Measurements from ENCODE around the gene AEBP1. TPM values are rescaled to one million over a fixed set of nuclear protein-coding genes. Genes with fewer than 3 reads are reported as not detected.

AEBP1 gene
- total and polyA plus RNA-seq, 2 of the 4 experiments (the other 2 are of a cell fraction) = 1.1 to 5.7 TPM

DNA sequence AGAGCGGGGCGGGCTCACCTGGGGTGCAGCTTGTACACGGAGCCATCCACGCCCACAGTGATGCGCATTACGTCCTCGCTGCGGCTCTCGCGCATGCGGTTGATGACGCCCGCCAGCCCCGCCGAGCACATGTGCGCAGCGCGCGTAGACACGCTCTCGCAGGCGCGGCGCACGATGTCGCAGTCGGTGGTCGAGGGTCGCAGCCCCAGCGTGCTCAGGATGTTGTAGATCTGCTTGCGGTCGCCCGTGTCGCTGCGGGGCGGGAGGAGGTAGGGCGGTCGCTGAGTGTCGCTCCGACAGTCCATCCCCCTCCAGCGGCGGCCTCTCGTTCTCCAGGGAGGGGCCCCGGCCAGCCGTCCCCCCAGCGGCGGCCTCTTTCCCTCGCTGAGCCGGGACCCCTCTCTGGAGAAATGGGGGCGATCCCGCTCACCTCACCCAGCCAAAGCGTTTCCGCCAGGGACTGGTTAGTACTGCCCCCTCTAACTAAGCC, 41.4 kb downstream of the AEBP1 start:
- H3K18ac ChIP-seq (ENCODE audit: low read depth, low read length) = no peak overlapping the region; the same call in 1 of the 2 replicates
- H2BK15ac ChIP-seq (ENCODE audit: low read depth, low read length) = no peak overlapping the region
- no peak overlapping the region for H2BK20ac ChIP-seq (ENCODE audit: low read depth, low read length)
- H2BK5ac ChIP-seq (ENCODE audit: low read depth, low read length, poor library complexity, severe bottlenecking) = no peak overlapping the region
- in situ Hi-C loops (cut with MboI; ENCODE audit: low sequenced_read_pairs) (no loop called here), dilution Hi-C loops (cut with HindIII; ENCODE audit: low sequenced_read_pairs, unreplicated experiment) (no loop called here), intact Hi-C loops (cut with micrococcal nuclease) (no loop called here)
- H4K8ac ChIP-seq (ENCODE audit: low read depth in 2 of 2, low read length in 2 of 2) = peak overlapping the region in 1 of 2 experiments; percentile 60; a peak in 1 of 4 replicates
- peak overlapping the region; percentile 43 for H3K4me3 ChIP-seq (ENCODE audit: insufficient read depth, low read depth, low read length)
- no peaks in the 10 kb centered on the region for H3K79me1 ChIP-seq (ENCODE audit: low read depth in 1 of 2, low read length in 2 of 2)
- no peaks in the 10 kb centered on the region for H3K36me3 ChIP-seq (ENCODE audit: control insufficient read depth, insufficient read depth, low read length)
- H3K27me3 ChIP-seq (ENCODE audit: control insufficient read depth, insufficient read depth, low read length) = peaks cover 40% of the 10 kb centered on the region
- H4K5ac ChIP-seq (ENCODE audit: low read depth, low read length) = no peak overlapping the region; the same call in 1 of the 2 replicates
- H3K23ac ChIP-seq (ENCODE audit: low read depth, low read length) = no peak overlapping the region
- ChIA-PET POLR2A (ENCODE audit: unreplicated experiment) (no interaction called here), CTCF (no interaction called here)
- peaks cover 9% of the 10 kb centered on the region; the same call in 1 of the 2 replicates for H3K4me1 ChIP-seq (ENCODE audit: control insufficient read depth, insufficient read depth, low read length)
- no peak overlapping the region; the same call in 1 of the 2 replicates for H3K9ac ChIP-seq (ENCODE audit: low read depth, low read length)
- H4K91ac ChIP-seq (ENCODE audit: insufficient read depth, low read depth, low read length) = no peak overlapping the region
- H4K20me1 ChIP-seq (ENCODE audit: insufficient read depth, low read length) = no peaks in the 10 kb centered on the region
- H3K56ac ChIP-seq (ENCODE audit: extremely low read depth, insufficient read depth, low read length) = no peak overlapping the region
- no peak; the same call in none of the 2 replicates for ATAC-seq (ENCODE audit: low read depth)
- no peak overlapping the region for H3K4ac ChIP-seq (ENCODE audit: low read depth, low read length)
- no TSS peak for BruUV-seq (replicated peaks)
- TF ChIP-seq SMC3 (IDR thresholded peaks at IDR 0.05; ENCODE audit: low read depth, low read length) (no peak), BHLHE40 (IDR thresholded peaks at IDR 0.05; ENCODE audit: low read depth, low read length) (no peak), CHD1 (IDR thresholded peaks at IDR 0.05; ENCODE audit: low read depth, low read length) (no peak), MAFK (IDR thresholded peaks at IDR 0.05; ENCODE audit: low read depth, low read length) (no peak), RFX5 (IDR thresholded peaks at IDR 0.05; ENCODE audit: low read depth, low read length) (no peak), POLR2A (IDR thresholded peaks at IDR 0.05; ENCODE audit: low read depth, low read length) (no peak), FOS (IDR thresholded peaks at IDR 0.05; ENCODE audit: low read depth, low read length) (no peak), RAD21 (IDR thresholded peaks at IDR 0.05; ENCODE audit: low read length) (no peak), RCOR1 (IDR thresholded peaks at IDR 0.05; ENCODE audit: insufficient replicate concordance, low read length) (no peak), MXI1 (IDR thresholded peaks at IDR 0.05; ENCODE audit: borderline replicate concordance, low read depth, low read length) (no peak), NFE2L2 (IDR thresholded peaks at IDR 0.05; ENCODE audit: low read depth, low read length) (no peak), MAZ (IDR thresholded peaks at IDR 0.05; ENCODE audit: borderline replicate concordance, low read depth, low read length) (no peak)
- H3K9me3 ChIP-seq (ENCODE audit: control insufficient read depth, insufficient read depth, low read length) = no peaks in the 10 kb centered on the region
- H2AK5ac ChIP-seq (ENCODE audit: low read depth, low read length) = no peak overlapping the region; the same call in 1 of the 2 replicates
- peaks cover 3% of the 10 kb centered on the region; the same call in 1 of the 2 replicates for H3K9me1 ChIP-seq (ENCODE audit: insufficient read depth, low read length)
- peak overlapping the region; percentile 74 for H2AK9ac ChIP-seq (replicated peaks; ENCODE audit: low read depth, low read length, poor library complexity)
- H3K27ac ChIP-seq (ENCODE audit: insufficient read depth, low read length) = no peak overlapping the region
- no peak for DNase-seq
- H2AFZ ChIP-seq (replicated peaks; ENCODE audit: low read length, poor library complexity) = peak overlapping the region; percentile 92
- WGBS, 2 experiments (ENCODE audit: extremely low coverage in 2 of 2, insufficient read length in 1 of 2) = 40% methylated on average over 3 of the region's 53 CpGs; no CpG with 5 or more reads in 1 of the 2 experiments
- peak overlapping the region; percentile 95 for H3K4me2 ChIP-seq (ENCODE audit: low read depth, low read length)
- no peak overlapping the region for H3K14ac ChIP-seq (replicated peaks; ENCODE audit: low read depth, low read length)
- H2BK120ac ChIP-seq (ENCODE audit: low read depth, low read length) = no peak overlapping the region
